CD8-positive, alpha-beta memory T cell (primary cell): Measurements from ENCODE around the gene TBC1D12. TPM values are rescaled to one million over a fixed set of nuclear protein-coding genes. Genes with fewer than 3 reads are reported as not detected.

ENCODE experiments used
- CTCF ChIA-PET: fragments of 350-600 bp; sonication (Branson Sonifier 250); formaldehyde crosslinking; loops from one replicate; lab custom pipeline; 2021; ENCODE audit warnings: antibody characterized with exemption; lab: Charles Lee
- POLR2A ChIA-PET: fragments of 350-600 bp; sonication (Branson Sonifier 250); formaldehyde crosslinking; loops from one replicate; lab custom pipeline; 2021; ENCODE audit warnings: antibody characterized with exemption; lab: Charles Lee
- DNase-seq, 5 donors: peaks; one replicate each; pipeline versions ENCODE4 v3.0.0 to v3.0.0-alpha.2; 2020 to 2022; ENCODE audit warnings: mixed read lengths in 1 of 5
- H3K27ac ChIP-seq: one replicate; pipeline ENCODE4 v1.7.0; 2013; ENCODE audit warnings: low read depth, mild to moderate bottlenecking, low read length, moderate library complexity
- H3K27me3 ChIP-seq: 2 replicates; pipeline ENCODE4 v1.7.0; 2013; ENCODE audit warnings: low read length, mild to moderate bottlenecking; ENCODE audit not compliant: insufficient read depth, poor library complexity, severe bottlenecking
- H3K36me3 ChIP-seq: 2 replicates; pipeline ENCODE4 v1.7.0; 2013; ENCODE audit warnings: mild to moderate bottlenecking, low read length, moderate library complexity; ENCODE audit not compliant: insufficient read depth
- H3K4me1 ChIP-seq: 2 replicates; pipeline ENCODE4 v1.7.0; 2013; ENCODE audit warnings: mild to moderate bottlenecking, low read length, moderate library complexity; ENCODE audit not compliant: insufficient read depth
- H3K4me3 ChIP-seq: 2 replicates; pipeline ENCODE4 v1.7.0; 2013; ENCODE audit warnings: mild to moderate bottlenecking, low read length
- H3K9me3 ChIP-seq: 2 replicates; pipeline ENCODE4 v1.7.0; 2013; ENCODE audit warnings: mild to moderate bottlenecking, low read length
- H3K27ac Mint-ChIP-seq, 8 donors: one replicate each; pipeline ENCODE4 v1.8.0; 2020 to 2021; ENCODE audit warnings: mixed read lengths in 8 of 8, mild to moderate bottlenecking in 6 of 8, inconsistent platforms in 3 of 8, moderate library complexity in 3 of 8
- H3K27me3 Mint-ChIP-seq, 2 donors: one replicate each; pipeline ENCODE4 v1.8.0; 2020 to 2021; ENCODE audit warnings: mixed read lengths in 2 of 2, mild to moderate bottlenecking in 1 of 2, moderate library complexity in 1 of 2
- H3K36me3 Mint-ChIP-seq, 3 donors: one replicate each; pipeline ENCODE4 v1.8.0; 2020 to 2021; ENCODE audit warnings: mixed read lengths in 3 of 3, inconsistent platforms in 1 of 3, mild to moderate bottlenecking in 1 of 3
- H3K4me1 Mint-ChIP-seq, 3 donors: one replicate each; pipeline ENCODE4 v1.8.0; 2020 to 2021; ENCODE audit warnings: mixed read lengths in 3 of 3, inconsistent platforms in 1 of 3, mild to moderate bottlenecking in 1 of 3
- H3K4me3 Mint-ChIP-seq, 7 donors: one replicate each; pipeline ENCODE4 v1.8.0; 2020 to 2021; ENCODE audit warnings: mixed read lengths in 7 of 7, mild to moderate bottlenecking in 6 of 7, moderate library complexity in 4 of 7, inconsistent platforms in 2 of 7
- H3K9me3 Mint-ChIP-seq, 5 donors: one replicate each; pipeline ENCODE4 v1.8.0; 2020 to 2022; ENCODE audit warnings: mixed read lengths in 5 of 5, mild to moderate bottlenecking in 3 of 5, moderate library complexity in 2 of 5, inconsistent platforms in 1 of 5
- polyA plus RNA-seq: library from polyadenylated mRNA; unstranded; fragments of 300-500 nt; fragmentation: Illumina TruSeq; gene quantifications from one replicate; pipeline ENCODE4 v1.2.3, GENCODE V29; 2021
- total RNA-seq, 2 experiments: library from RNA; stranded (reverse); gene quantifications; one replicate each; pipeline ENCODE4 v1.2.3, GENCODE V29; 2021

The TBC1D12 gene
- total and polyA plus RNA-seq, 3 experiments from 2014 or later = 0.46 to 0.78 TPM; not detected in 1

GRCh38 chr10:94423627-94424026 lies 21.3 kb downstream of the TBC1D12 start:
- H3K27me3 ChIP-seq = no peaks in the 10 kb centered on the region
- Mint-ChIP-seq H3K4me3 (no peak overlapping the region), H3K27ac (no peak overlapping the region), H3K4me1 (no peaks in the 10 kb centered on the region), H3K9me3 (peaks cover 0 to 8% (median 7%) of the 10 kb centered on the region in 5 donors), H3K36me3 (no peaks in the 10 kb centered on the region), H3K27me3 (peaks cover 8 to 41% of the 10 kb centered on the region in 2 donors)
- no peaks in the 10 kb centered on the region for H3K9me3 ChIP-seq
- H3K27ac ChIP-seq = no peak overlapping the region
- H3K4me1 ChIP-seq = no peaks in the 10 kb centered on the region
- no peak for DNase-seq
- no peaks in the 10 kb centered on the region for H3K36me3 ChIP-seq
- CTCF ChIA-PET = no interaction called here
- POLR2A ChIA-PET = no interaction called here
- H3K4me3 ChIP-seq = no peak overlapping the region

DNA sequence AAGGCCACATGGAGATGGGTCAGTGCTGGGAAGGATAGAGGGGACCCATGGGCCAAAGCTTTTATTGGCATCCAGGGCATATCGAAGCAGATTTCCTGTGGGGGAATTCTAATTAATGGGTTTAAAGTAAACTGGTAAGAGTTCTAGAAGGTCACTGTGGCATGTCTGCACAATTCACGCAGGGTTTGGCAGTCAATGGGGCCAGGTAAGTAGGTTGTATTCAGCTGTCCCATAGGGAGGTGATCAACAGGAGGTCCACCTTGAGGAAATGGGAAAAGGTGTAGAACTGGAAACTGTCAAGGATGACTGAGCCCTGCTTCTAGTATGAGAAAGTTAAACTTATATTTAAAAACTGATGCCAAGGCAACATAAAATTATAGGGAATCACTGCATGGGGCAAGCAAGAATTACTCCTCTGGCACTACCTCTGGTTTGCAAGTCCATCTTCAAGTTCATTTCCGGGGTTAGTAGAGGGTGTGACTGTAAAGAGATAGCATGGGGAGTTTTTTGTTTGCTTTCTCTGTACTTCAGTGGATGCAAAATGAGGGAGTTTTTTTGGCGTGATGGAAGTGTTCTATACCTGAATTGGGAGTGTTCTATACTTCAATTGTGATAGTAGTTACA lies 22.5 kb downstream of the TBC1D12 start:
- Mint-ChIP-seq H3K36me3 (no peaks in the 10 kb centered on the region), H3K4me3 (no peak overlapping the region), H3K4me1 (no peaks in the 10 kb centered on the region), H3K27ac (no peak overlapping the region), H3K27me3 (peaks cover 8 to 45% of the 10 kb centered on the region in 2 donors), H3K9me3 (peaks cover 0 to 8% (median 7%) of the 10 kb centered on the region in 5 donors)
- no peak overlapping the region for H3K4me3 ChIP-seq
- H3K27me3 ChIP-seq = no peaks in the 10 kb centered on the region
- no peaks in the 10 kb centered on the region for H3K4me1 ChIP-seq
- no peaks in the 10 kb centered on the region for H3K36me3 ChIP-seq
- no peak overlapping the region for H3K27ac ChIP-seq
- no peak for DNase-seq
- ChIA-PET CTCF (interaction anchor here (0.7 kb wide), 1 partner anchor 20 kb away, joined by 3 read pairs; no protein-coding TSS in a partner anchor), POLR2A (no interaction called here)
- H3K9me3 ChIP-seq = no peaks in the 10 kb centered on the region

GRCh38 chr10:94425942-94426341 lies 23.6 kb downstream of the TBC1D12 start:
- no peaks in the 10 kb centered on the region for H3K36me3 Mint-ChIP-seq
- peaks cover 0 to 8% (median 7%) of the 10 kb centered on the region in 5 donors for H3K9me3 Mint-ChIP-seq
- H3K4me3 Mint-ChIP-seq = no peak overlapping the region
- no peaks in the 10 kb centered on the region for H3K27me3 ChIP-seq
- no peak overlapping the region for H3K4me3 ChIP-seq
- no peak overlapping the region for H3K27ac Mint-ChIP-seq
- DNase-seq = no peak
- H3K9me3 ChIP-seq = no peaks in the 10 kb centered on the region
- no peaks in the 10 kb centered on the region for H3K4me1 Mint-ChIP-seq
- ChIA-PET CTCF (no interaction called here), POLR2A (no interaction called here)
- H3K4me1 ChIP-seq = no peaks in the 10 kb centered on the region
- no peak overlapping the region for H3K27ac ChIP-seq
- peaks cover 8 to 52% of the 10 kb centered on the region in 2 donors for H3K27me3 Mint-ChIP-seq
- H3K36me3 ChIP-seq = no peaks in the 10 kb centered on the region

DNA sequence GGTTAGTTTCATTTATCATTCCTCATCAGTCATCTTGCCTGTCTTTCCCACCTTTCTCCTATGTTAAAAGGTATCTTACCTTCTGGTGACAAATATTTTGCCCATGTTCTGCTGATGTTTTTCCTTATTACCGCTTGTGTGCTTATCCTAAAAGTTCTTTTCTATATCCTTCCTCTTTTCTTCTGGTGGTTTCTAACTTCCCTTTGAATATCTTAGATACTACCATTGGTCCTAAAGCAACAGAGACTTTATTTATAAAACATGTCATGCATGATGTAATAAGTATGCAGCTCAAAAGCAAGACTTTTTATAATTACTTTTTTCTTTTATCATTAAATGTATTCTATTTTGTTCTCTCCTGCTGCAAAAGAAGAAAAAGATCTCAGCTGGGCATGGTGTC lies 24.8 kb downstream of the TBC1D12 start:
- Histone ChIP-seq H3K27me3 (no peaks in the 10 kb centered on the region), H3K9me3 (no peaks in the 10 kb centered on the region), H3K27ac (no peak overlapping the region), H3K36me3 (no peaks in the 10 kb centered on the region), H3K4me3 (no peak overlapping the region), H3K4me1 (no peaks in the 10 kb centered on the region)
- Mint-ChIP-seq H3K4me3 (no peak overlapping the region), H3K27me3 (peaks cover 6 to 49% of the 10 kb centered on the region in 2 donors), H3K4me1 (no peaks in the 10 kb centered on the region), H3K36me3 (no peaks in the 10 kb centered on the region), H3K27ac (no peak overlapping the region), H3K9me3 (peaks cover 0 to 8% (median 7%) of the 10 kb centered on the region in 5 donors)
- ChIA-PET POLR2A (no interaction called here), CTCF (no interaction called here)
- no peak for DNase-seq

DNA sequence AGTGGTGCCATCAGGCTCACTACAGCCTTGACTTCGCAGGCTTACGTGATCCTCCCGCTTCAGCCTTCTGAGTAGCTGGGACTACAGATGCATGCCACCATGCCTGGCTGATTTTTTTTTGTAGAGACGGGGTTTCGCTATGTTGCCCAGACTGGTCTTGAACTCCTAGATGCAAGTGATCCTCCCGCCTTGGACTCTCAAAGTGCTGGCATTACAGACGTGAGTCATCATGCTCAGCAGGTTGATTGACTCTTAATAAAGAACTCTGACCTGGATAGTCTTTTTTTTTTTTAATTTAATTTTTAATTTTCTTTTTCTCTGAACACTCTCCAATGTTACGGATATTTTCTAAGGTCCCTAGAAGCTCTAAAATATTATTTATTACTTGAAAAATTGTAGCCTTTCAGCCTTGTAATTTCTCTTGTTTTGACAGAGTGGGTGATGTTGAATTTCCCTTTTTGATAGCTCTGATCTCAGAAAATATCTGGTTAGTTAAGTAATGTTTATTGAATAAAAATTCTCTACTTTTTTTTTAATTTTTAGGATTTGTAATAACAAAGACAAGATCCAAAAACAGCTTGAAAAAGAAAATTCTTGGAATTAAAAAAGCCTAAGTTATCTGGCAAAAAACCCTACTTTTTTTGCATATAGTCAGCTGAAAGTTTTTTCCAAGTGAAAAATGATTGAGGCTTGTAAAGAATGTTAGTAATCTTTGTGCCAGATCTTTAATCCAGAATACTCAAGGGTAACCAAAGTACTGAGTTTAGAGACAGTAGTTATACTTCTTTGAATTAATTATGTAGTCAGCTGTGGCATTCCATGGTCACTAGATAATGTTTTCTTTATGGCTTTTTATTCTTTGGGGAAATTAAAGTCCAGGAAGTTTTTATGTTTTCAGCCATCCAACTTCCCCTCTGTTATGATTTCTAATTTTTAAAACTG lies 26.7 kb downstream of the TBC1D12 start:
- Histone ChIP-seq H3K4me3 (no peak overlapping the region), H3K9me3 (no peaks in the 10 kb centered on the region), H3K4me1 (no peaks in the 10 kb centered on the region), H3K36me3 (no peaks in the 10 kb centered on the region), H3K27ac (no peak overlapping the region), H3K27me3 (no peaks in the 10 kb centered on the region)
- Mint-ChIP-seq H3K4me1 (no peaks in the 10 kb centered on the region), H3K36me3 (no peaks in the 10 kb centered on the region), H3K27me3 (peaks cover 5 to 49% of the 10 kb centered on the region in 2 donors), H3K9me3 (peaks cover 0 to 8% (median 7%) of the 10 kb centered on the region in 5 donors), H3K4me3 (no peak overlapping the region), H3K27ac (no peak overlapping the region)
- DNase-seq = no peak
- ChIA-PET POLR2A (no interaction called here), CTCF (no interaction called here)

DNA sequence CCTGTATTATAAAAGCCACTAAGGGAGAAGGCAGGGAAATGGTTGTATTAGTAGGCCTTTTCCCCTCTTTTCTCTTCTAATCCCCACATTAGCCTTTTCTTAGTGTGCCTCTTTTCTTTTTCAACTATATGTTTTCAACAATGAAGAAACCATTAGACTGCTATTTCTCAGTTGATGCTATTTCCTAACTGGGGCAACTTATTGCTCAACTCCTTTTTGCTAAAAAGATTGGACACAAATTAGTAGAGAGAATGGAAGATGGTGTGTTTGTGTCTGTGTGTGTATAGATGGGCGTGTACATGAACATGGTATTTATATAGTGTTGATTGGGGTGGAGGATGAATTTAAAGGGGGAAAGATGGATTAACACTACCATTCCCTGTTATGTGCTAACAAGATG lies 28.4 kb downstream of the TBC1D12 start:
- peaks cover 0 to 39% of the 10 kb centered on the region in 2 donors for H3K27me3 Mint-ChIP-seq
- Histone ChIP-seq H3K4me1 (no peaks in the 10 kb centered on the region), H3K4me3 (no peak overlapping the region), H3K36me3 (no peaks in the 10 kb centered on the region), H3K27ac (no peak overlapping the region), H3K9me3 (no peaks in the 10 kb centered on the region), H3K27me3 (no peaks in the 10 kb centered on the region)
- no peak overlapping the region for H3K4me3 Mint-ChIP-seq
- ChIA-PET CTCF (interaction anchor here (1.3 kb wide), 1 partner anchor 13 kb away, joined by 3 read pairs; no protein-coding TSS in a partner anchor), POLR2A (no interaction called here)
- no peak for DNase-seq
- H3K9me3 Mint-ChIP-seq = peaks cover 0 to 7% (median 4%) of the 10 kb centered on the region in 5 donors
- H3K27ac Mint-ChIP-seq = no peak overlapping the region
- H3K4me1 Mint-ChIP-seq = no peaks in the 10 kb centered on the region
- H3K36me3 Mint-ChIP-seq = no peaks in the 10 kb centered on the region

DNA sequence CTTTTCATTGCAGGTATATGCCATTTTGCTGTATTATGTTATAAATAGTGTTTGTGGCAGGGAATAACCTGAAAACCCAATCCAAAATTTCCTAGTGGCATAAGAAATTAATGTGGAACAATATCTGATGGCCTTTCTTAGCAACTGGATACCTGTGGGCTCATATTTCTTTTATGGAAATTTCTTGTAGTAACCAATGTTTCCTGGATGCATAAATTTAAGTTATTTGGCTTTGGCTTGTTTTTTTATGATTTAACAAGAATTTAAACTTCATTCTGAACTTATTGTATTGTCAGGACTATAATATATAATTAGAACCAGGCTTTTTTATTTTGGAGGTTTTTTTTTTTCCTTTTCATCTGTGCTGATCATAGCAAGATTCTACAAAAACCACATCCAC lies 30.1 kb downstream of the TBC1D12 start:
- Histone ChIP-seq H3K9me3 (no peaks in the 10 kb centered on the region), H3K27me3 (no peaks in the 10 kb centered on the region), H3K27ac (no peak overlapping the region), H3K4me3 (no peak overlapping the region), H3K36me3 (no peaks in the 10 kb centered on the region), H3K4me1 (no peaks in the 10 kb centered on the region)
- H3K27me3 Mint-ChIP-seq = peaks cover 1 to 35% of the 10 kb centered on the region in 2 donors
- peaks cover 0 to 8% (median under 1%) of the 10 kb centered on the region in 5 donors for H3K9me3 Mint-ChIP-seq
- no peak for DNase-seq
- no peaks in the 10 kb centered on the region for H3K4me1 Mint-ChIP-seq
- H3K4me3 Mint-ChIP-seq = no peak overlapping the region
- no peaks in the 10 kb centered on the region for H3K36me3 Mint-ChIP-seq
- POLR2A ChIA-PET = no interaction called here
- H3K27ac Mint-ChIP-seq = no peak overlapping the region
- CTCF ChIA-PET = no interaction called here

- Histone ChIP-seq H3K4me3 (no peak overlapping the region), H3K27me3 (no peaks in the 10 kb centered on the region), H3K9me3 (no peaks in the 10 kb centered on the region), H3K27ac (no peak overlapping the region), H3K36me3 (no peaks in the 10 kb centered on the region), H3K4me1 (no peaks in the 10 kb centered on the region)
- no peak for DNase-seq
- ChIA-PET CTCF (no interaction called here), POLR2A (no interaction called here)
- peaks cover 0 to 12% (median 8%) of the 10 kb centered on the region in 5 donors for H3K9me3 Mint-ChIP-seq
- H3K4me1 Mint-ChIP-seq = no peaks in the 10 kb centered on the region
- H3K4me3 Mint-ChIP-seq = no peak overlapping the region
- H3K27ac Mint-ChIP-seq = no peak overlapping the region
- peaks cover 14 to 38% of the 10 kb centered on the region in 2 donors for H3K27me3 Mint-ChIP-seq
- H3K36me3 Mint-ChIP-seq = no peaks in the 10 kb centered on the region
Observed at GRCh38 chr10:94439275-94439861, 37.0 kb downstream of the TBC1D12 start.
